ENCODE measurements around the gene C10orf90.

The C10orf90 gene

DNA sequence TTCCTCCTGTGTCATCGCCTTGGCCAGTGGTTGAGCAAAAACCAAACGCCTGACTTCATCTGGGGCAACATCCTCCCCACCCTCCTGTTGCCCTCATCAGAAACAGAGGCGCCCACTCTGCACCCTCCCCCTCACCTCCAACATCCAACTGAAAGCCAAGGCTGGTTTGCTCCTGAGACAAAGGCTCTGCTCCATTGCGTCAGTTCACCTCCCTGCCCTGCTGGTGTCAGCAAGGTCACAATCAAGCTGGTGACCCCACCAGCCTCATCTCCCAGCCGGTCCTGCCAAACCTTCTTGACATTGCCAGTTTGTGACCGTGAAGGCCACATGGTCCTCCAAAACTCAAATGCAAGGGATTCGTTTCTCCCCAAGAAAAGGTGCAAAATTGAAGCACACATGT is 150.5 kb downstream of the C10orf90 start:
- H3K4me1 Mint-ChIP-seq = no peaks in the 10 kb centered on the region
- H3K9me3 Mint-ChIP-seq = peaks cover 3% of the 10 kb centered on the region
- H3K27ac Mint-ChIP-seq = no peak overlapping the region
- peaks cover 14% of the 10 kb centered on the region for H3K27me3 Mint-ChIP-seq (ENCODE audit: low read depth)
- TF ChIP-seq, protein P1, sequence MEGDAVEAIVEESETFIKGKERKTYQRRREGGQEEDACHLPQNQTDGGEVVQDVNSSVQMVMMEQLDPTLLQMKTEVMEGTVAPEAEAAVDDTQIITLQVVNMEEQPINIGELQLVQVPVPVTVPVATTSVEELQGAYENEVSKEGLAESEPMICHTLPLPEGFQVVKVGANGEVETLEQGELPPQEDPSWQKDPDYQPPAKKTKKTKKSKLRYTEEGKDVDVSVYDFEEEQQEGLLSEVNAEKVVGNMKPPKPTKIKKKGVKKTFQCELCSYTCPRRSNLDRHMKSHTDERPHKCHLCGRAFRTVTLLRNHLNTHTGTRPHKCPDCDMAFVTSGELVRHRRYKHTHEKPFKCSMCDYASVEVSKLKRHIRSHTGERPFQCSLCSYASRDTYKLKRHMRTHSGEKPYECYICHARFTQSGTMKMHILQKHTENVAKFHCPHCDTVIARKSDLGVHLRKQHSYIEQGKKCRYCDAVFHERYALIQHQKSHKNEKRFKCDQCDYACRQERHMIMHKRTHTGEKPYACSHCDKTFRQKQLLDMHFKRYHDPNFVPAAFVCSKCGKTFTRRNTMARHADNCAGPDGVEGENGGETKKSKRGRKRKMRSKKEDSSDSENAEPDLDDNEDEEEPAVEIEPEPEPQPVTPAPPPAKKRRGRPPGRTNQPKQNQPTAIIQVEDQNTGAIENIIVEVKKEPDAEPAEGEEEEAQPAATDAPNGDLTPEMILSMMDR (IDR thresholded peaks at IDR 0.05; ENCODE audit: unreplicated experiment in 3 of 3) = no peak
- H3K4me3 Mint-ChIP-seq = no peak overlapping the region
- no peaks in the 10 kb centered on the region for H3K36me3 Mint-ChIP-seq (ENCODE audit: low read depth)

DNA sequence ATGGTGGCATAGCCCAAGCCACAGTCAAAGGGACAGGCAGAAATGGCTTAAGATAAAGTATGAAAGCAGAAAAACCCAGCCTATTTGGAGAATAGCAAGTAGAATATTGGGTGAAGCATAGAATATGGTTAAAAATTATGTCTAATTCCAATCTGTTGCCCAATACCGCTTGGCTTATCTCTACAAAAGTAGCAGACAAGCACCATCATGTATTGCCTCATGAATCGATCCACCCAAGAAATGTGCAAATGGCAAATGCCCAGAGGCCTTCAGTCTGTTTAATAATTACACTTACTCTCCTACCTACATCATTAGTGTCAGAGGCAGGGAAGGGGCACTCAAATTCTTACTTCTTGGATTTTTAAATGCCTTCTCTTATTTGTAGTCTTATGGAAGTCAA is 151.3 kb downstream of the C10orf90 start:
- Mint-ChIP-seq H3K36me3 (ENCODE audit: low read depth) (no peaks in the 10 kb centered on the region), H3K27ac (no peak overlapping the region), H3K4me3 (no peak overlapping the region), H3K9me3 (peaks cover 3% of the 10 kb centered on the region), H3K4me1 (peaks cover under 1% of the 10 kb centered on the region), H3K27me3 (ENCODE audit: low read depth) (peaks cover 14% of the 10 kb centered on the region)
- TF ChIP-seq, protein P1 (IDR thresholded peaks at IDR 0.05; ENCODE audit: unreplicated experiment in 3 of 3) = no peak

GRCh38 chr10:126518218-126519080 is 152.0 kb downstream of the C10orf90 start:
- TF ChIP-seq, protein P1 (IDR thresholded peaks at IDR 0.05; ENCODE audit: unreplicated experiment in 3 of 3) = no peak
- H3K4me1 Mint-ChIP-seq = peaks cover 5% of the 10 kb centered on the region
- H3K9me3 Mint-ChIP-seq = peaks cover 3% of the 10 kb centered on the region
- H3K27me3 Mint-ChIP-seq (ENCODE audit: low read depth) = peaks cover 14% of the 10 kb centered on the region
- no peak overlapping the region for H3K4me3 Mint-ChIP-seq
- no peak overlapping the region for H3K27ac Mint-ChIP-seq
- no peaks in the 10 kb centered on the region for H3K36me3 Mint-ChIP-seq (ENCODE audit: low read depth)

- peaks cover 9% of the 10 kb centered on the region for H3K4me1 Mint-ChIP-seq
- no peak overlapping the region for H3K27ac Mint-ChIP-seq
Measured at GRCh38 chr10:126516515-126516914, 154.0 kb downstream of the C10orf90 start.

DNA sequence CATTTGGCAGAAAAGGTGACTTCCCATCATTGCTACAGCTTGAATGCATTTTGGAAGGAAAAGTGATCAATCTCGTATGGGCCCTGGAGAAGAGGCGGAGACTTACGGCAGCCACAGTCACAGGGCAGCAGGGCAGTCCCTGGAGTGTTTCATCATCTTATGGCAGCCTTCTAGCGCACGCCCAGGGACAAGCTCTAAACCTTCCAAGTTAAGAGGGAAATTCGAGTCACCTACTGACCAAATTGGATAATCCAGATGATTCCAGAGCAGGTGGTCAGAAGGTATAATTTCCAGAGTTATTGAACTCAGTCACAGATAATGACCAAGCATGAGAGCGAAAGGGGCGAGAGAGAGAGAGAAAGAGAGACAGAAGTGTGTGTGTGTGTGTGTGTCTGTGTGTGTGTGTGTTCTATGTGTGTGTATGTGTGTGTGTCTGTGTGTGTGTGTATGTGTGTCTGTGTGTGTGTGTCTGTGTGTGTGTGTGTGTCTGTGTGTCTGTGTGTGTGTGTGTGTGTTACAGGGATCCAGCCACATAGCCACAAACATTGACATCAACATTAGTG is 158.5 kb downstream of the C10orf90 start:
- no peak overlapping the region for H3K4me3 Mint-ChIP-seq
- H3K4me1 Mint-ChIP-seq = peaks cover 9% of the 10 kb centered on the region
- no peak overlapping the region for H3K27ac Mint-ChIP-seq
- no peaks in the 10 kb centered on the region for H3K36me3 Mint-ChIP-seq (ENCODE audit: low read depth)
- TF ChIP-seq, protein P1 (IDR thresholded peaks at IDR 0.05; ENCODE audit: unreplicated experiment in 3 of 3) = no peak
- H3K27me3 Mint-ChIP-seq (ENCODE audit: low read depth) = no peaks in the 10 kb centered on the region
- peaks cover 3% of the 10 kb centered on the region for H3K9me3 Mint-ChIP-seq

More at GRCh38 chr10:126516515-126516914, 154.0 kb downstream of the C10orf90 start:
- Mint-ChIP-seq H3K27me3 (ENCODE audit: low read depth) (peaks cover 11% of the 10 kb centered on the region), H3K36me3 (ENCODE audit: low read depth) (no peaks in the 10 kb centered on the region), H3K9me3 (peaks cover 3% of the 10 kb centered on the region), H3K4me3 (no peak overlapping the region)
- TF ChIP-seq, protein P1 (IDR thresholded peaks at IDR 0.05; ENCODE audit: unreplicated experiment in 3 of 3) = no peak

Data from nephron (organoid).